Amygdala (tissue), 56 donors: ENCODE results near the gene TLCD1.

Experiments used
- DNase-seq, 56 donors: peaks; one replicate each; lab custom pipeline; 2025; lab: John Stamatoyannopoulos, UW

Gene TLCD1

DNA sequence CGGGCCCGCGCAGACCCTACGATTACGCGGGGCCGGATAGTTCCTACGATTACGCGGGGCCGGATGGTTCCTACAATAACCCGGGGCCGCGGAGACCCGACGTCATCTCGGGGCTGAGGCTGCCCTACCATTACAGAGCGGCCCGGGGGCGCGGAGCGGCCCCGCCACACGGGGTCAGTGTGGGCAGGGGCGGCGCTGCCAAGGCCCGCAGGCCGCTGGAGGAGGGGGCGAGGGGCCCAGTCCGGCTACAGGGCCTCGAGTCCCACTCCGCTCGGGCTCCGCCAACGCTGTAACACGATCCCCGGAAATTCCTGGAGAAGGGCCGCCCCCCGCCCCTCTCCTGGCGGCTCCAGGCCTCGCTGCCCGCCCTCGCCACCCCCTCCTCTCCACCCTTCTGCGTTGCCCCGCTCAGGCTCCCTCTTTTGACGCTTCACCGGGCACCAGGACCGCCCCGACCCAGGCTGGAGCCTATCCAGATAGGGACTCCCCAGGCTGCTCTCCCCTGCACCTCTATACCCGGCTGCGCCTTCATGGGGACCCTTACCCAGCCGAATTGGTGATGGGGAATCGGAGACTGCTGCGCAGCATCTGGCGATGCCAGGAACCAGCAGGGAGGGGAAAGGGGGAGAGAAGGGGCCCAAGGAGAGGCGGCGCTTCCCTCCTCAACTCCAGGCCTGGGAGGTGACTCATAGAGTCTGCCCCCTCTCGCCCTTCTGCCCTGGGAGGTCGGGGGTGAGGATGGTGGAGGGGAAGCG, 8.3 kb downstream of the TLCD1 start, which contains the start of gene RAB34:
RAB34 (minus strand) TSS at position 291 of the 755 bp plus-strand sequence. CDS start 602 bp downstream, outside the sequence.
- peak in 34 of 56 donors; percentile 5 to 64 (median 38) for DNase-seq

DNA sequence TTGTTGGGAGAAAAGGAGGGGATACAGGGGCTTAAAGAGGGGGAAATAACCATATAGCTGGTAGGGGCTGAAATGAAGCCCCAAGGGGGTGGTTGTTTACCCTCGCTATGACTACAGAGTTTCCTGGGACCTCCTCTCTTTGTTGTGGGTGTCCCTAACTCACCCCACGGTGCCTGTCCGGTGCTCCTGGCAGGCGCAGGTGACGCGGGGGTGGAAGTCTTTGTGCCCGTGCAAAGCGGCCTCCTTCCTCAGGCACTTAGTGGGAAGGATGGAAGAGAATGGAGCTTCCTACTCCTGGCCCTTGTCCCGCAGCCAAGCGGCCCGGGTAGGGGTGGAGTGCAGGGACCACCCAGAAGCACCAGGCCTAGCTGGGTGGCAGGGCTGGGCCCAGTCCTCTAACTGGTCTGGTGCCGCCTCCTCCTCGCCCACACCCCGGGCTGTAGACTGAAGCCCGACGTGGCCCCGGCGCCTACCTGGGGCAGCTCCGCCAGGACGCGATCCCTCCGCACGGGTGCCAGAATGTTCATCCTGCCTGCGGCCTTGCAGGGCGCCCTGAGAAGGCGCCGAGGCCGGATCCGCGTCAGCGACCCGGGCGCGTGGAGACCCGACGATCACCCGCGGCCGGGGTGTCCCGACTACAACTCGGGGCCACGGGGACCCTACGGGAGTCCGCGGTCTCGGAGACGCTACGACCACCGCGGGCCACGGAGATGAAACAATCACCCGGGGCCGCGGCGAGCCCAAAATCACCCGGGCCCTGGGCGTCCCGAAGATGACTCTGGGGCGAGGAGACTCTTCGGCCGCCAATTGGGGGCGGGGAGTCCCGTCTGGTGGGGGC, 9.1 kb downstream of the TLCD1 start:
- peak in 1 of 56 donors; percentile 24 for DNase-seq

DNA sequence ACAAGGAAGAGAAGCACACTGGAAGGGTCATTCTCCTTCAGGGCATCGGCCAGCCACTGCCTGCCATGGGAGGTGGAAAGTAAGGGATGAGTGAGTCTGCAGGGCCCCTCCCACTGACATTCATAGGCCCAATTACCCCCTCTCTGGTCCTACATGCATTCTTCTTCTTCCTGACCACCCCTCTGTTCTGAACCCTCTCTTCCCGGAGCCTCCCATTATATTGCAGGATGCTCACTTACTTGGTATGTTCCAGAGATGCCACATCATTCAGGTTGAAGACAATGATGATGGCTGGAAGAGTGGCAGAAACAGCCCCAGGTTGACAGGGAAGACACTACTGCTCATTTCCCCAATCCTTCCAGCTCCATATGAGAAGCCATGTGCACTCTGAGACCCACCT, 10.8 kb downstream of the TLCD1 start:
- no peak for DNase-seq

GRCh38 chr17:28714281-28714680, 11.8 kb downstream of the TLCD1 start:
- no peak for DNase-seq

- no peak for DNase-seq
These were observed 13.2 kb downstream of the TLCD1 start for GRCh38 chr17:28712705-28713415.

GRCh38 chr17:28712032-28712704, 13.9 kb downstream of the TLCD1 start:
- DNase-seq = peak in 3 of 56 donors; percentile 22 to 31 (median 24)

GRCh38 chr17:28711723-28712031, 14.4 kb downstream of the TLCD1 start, which contains the start of gene PROCA1:
Gene PROCA1 (minus strand): TSS chr17:28711888. CDS start chr17:28711660, 228 bp downstream.
- DNase-seq = no peak

- peak in 54 of 56 donors; percentile 34 to 93 (median 81) for DNase-seq
These were observed 14.9 kb downstream of the TLCD1 start for GRCh38 chr17:28710861-28711722.

DNA sequence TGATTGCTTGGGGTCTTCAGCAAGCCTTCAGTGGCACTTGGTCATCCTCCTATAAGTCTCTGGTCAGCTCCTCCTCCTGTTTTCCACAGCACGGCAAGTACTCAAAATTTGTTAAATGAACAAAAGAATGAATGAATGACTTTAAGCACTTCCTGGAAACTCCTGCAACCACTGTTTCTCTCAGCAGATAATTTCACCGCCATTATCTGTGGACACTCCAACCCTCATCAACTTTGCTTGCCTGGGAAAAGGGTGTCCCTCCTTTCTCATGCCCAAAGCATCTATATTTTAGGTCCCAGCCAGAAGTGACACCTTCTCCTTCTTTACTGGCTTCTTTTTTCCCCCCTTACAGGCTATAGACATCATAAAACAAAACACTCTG, 18.7 kb downstream of the TLCD1 start:
- no peak for DNase-seq

- DNase-seq = no peak
These were observed 19.3 kb downstream of the TLCD1 start for GRCh38 chr17:28706471-28707338.

DNA sequence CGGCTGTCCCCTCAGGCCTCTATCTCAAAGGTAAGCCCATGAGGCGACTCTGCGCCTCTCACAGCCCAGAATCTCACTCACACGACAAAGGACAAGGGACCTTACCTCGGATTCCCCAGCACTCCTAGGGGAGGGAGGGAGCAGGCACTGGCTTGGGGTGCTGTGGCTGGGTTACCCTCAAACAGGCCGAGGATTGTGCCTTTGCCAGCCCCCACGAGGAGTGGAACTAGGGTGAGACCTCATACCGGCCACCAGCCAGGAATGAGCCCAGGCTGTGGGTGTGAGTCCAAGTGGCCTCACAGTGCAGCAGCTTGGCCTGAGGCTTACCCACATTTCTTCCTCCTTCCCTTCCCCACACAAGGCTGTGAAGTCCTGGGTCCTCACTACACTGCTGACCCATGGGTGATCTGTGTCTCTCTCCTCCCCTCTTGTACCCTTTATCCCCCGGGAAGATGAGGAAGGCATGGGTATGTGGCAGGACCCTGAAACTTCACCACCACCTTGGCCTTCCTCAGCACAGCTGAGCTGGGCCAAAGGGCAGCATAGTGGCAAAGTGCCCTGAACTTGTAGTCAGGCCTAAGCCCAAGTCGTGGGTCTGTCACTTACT, 20.2 kb downstream of the TLCD1 start:
- no peak for DNase-seq

DNA sequence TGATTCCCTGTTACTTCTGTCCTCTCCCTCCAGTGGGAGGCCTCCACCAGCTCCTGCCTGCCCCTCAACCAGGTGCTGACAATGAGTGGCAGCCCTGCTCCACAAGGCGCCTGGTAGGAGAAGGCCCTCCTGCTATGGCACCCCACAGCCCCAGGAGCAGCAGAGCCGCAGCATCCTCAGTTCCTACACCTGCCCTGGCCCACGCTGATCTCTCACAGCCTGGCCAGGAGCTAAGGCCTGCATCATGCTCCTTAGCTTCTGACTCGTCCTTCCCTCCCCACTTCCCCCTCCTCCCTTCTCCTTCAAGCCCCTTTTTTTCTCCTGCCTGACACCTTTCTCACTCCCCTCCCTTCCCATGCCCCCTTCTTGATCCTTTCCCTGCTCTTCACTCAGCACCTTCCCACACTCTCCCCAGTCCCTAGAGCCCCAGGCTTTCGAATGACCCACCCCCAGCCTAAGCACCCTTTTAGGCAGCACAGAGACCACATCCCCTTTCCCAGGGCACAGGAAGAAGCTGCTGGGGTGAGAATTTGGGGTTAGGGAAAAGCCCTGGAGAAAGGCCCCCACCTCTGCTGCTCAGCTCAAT, 20.9 kb downstream of the TLCD1 start:
- no peak for DNase-seq

DNA sequence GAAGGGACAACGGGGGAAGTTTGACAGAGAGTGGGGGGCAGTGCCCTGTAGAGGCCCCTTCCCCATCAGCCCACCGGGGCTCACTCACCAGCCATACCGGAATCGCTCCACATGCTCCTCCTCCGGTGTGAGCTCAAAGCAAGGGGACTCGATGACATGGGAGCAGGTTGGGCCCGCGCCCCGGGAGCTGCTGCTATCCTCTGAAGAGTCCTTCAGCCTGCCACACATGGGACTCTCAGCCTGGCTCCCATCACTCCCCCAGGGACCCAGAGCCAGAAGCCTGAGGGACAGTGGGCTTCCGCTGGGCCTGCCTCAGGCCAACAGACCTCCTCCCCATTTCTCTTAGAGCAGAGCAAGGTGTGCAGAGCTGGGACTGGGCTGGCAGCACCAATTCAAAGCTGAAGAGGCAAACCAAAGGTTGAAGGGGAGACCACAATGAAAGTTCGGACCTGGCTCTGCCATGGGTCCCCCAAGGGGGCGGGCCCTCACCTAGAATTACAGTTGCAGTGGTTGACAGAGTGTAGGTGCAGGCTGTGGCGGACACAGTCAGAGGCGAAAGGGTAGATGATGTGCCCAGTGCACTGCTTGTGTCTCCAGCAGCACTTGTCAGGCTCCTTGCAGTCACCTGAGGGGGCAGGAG, 21.7 kb downstream of the TLCD1 start:
- no peak for DNase-seq

DNA sequence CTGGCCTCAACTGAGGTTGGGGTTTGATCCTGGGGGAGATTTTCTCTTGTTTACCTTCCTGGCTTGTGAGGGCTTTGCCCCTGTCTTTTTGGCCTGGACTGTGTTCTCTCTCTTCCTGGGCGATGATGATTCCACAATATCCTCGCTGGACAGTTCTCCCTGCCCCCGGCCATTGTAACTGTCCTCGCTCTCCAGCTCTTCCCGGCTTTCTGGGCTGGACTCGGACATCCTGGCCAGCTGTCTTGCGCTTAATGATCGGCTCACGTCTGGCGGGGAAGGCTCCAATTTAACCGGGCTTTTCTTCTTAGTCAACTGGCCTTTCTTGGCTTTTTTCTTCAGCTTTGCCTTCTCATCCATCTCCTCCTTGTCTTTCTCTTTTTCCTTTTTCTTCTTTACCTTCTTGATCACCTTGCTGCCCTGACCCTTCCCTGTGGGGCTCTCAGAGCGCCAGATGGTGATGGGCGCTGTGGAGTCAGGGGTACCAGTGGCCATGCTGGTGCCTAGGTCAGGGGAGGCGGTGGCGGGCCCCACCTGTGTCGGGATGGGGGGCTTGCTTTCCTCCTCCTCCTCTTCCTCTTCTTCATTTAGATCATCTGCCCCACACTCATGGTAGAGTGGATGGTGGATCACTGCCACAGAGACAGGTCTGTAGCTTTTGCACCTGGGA, 22.3 kb downstream of the TLCD1 start:
- DNase-seq = no peak

GRCh38 chr17:28702752-28703150, 23.3 kb downstream of the TLCD1 start:
- DNase-seq = peak in 4 of 56 donors; percentile 19 to 54 (median 42)

GRCh38 chr17:28702026-28702751, 23.8 kb downstream of the TLCD1 start:
- DNase-seq = peak in 48 of 56 donors; percentile 21 to 80 (median 50)
